ENCODE data around the gene NCK2. TPM values are rescaled to one million over a fixed set of nuclear protein-coding genes. Genes with fewer than 3 reads are reported as not detected.
A peak's percentile ranks its signal among the peaks of the same experiment; 100 is the strongest.

The NCK2 gene
- total RNA-seq, 1 experiment from 2014 or later, result 49.2 TPM

DNA sequence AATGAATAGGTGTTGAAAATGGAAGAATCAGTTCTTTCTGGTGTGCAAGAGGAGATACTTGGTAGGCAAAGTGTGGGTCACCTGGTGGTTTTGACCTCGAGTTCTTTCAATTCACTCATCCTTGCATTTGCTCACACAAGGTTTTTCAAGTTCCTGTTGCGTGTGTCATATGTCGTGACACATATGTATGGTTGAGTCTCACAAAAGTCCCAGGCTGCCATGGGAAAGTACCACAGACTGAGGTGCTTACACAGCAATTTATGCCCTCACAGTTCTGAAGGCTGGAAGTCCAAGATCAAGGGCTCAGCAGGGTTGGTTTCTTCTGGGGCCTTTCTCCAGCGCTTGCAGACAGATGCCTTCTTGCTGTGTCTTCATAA, 64.4 kb downstream of the NCK2 start:
- H4K20me1 ChIP-seq (ENCODE audit: control insufficient read depth, insufficient read depth, insufficient read length), result no peaks in the 10 kb centered on the region
- peak overlapping the region in 1 of 3 experiments; percentile 32; a peak in 1 of 7 replicates for H3K27ac Mint-ChIP-seq
- H2BK15ac ChIP-seq (ENCODE audit: low read depth, low read length), result no peak overlapping the region

More for the DNA sequence above, 64.4 kb downstream of the NCK2 start:
- Mint-ChIP-seq H3K4me1 (peaks cover 57 to 58% of the 10 kb centered on the region in 2 experiments), H3K27me3 (ENCODE audit: low read depth) (no peaks in the 10 kb centered on the region), H3K36me3 (ENCODE audit: insufficient read depth in 1 of 3, low read depth in 3 of 3) (no peaks in the 10 kb centered on the region; a peak in 2 of 7 replicates), H3K9me3 (no peaks in the 10 kb centered on the region; a peak in 1 of 5 replicates), H3K4me3 (no peak overlapping the region)
- H2BK120ac ChIP-seq (ENCODE audit: low read depth, low read length, poor library complexity, severe bottlenecking), result no peak overlapping the region
- no peak overlapping the region for H3K23ac ChIP-seq (ENCODE audit: insufficient read length, low read depth, low read length)
- H3K27me3 ChIP-seq (ENCODE audit: insufficient read depth, low read length), result no peaks in the 10 kb centered on the region
- no peaks in the 10 kb centered on the region for H3K23me2 ChIP-seq (ENCODE audit: insufficient read length, low read depth, low read length, poor library complexity, severe bottlenecking)
- H2BK5ac ChIP-seq (ENCODE audit: insufficient read length, low read length), result no peak overlapping the region
- no peak overlapping the region for H3K9ac ChIP-seq (ENCODE audit: extremely low read depth, insufficient read length, low read length)
- H2AK5ac ChIP-seq (ENCODE audit: insufficient read length, low read length), result no peak overlapping the region
- H3K27ac ChIP-seq (ENCODE audit: insufficient read length, low read depth, low read length), result no peak overlapping the region
- no peak overlapping the region for H2BK12ac ChIP-seq (ENCODE audit: insufficient read length, low read depth, low read length)
- H3T11ph ChIP-seq (ENCODE audit: low read length), result no peak overlapping the region
- peaks cover 5% of the 10 kb centered on the region for H3K79me1 ChIP-seq (ENCODE audit: insufficient read depth, low read depth, low read length, poor library complexity, severe bottlenecking)
- DNase-seq, result no peak
- no CpG with 5 or more reads among the region's 4 CpGs for WGBS (ENCODE audit: extremely low coverage, insufficient read length, low lambda C conversion rate)
- H2BK20ac ChIP-seq (ENCODE audit: low read depth, low read length, poor library complexity, severe bottlenecking), result no peak overlapping the region
- peaks cover 8% of the 10 kb centered on the region; the same call in 1 of the 2 replicates for H3K4me1 ChIP-seq (ENCODE audit: insufficient read depth, low read length)
- H3K56ac ChIP-seq (ENCODE audit: insufficient read length, low read depth, low read length), result no peak overlapping the region
- no peak overlapping the region for H3K4me2 ChIP-seq (ENCODE audit: insufficient read depth, insufficient read length, low read length)
- peaks cover 8% of the 10 kb centered on the region for H3K79me2 ChIP-seq (ENCODE audit: insufficient read depth, low read length)
- H4K5ac ChIP-seq (ENCODE audit: insufficient read length, low read depth, low read length), result no peak overlapping the region
- H3K14ac ChIP-seq (ENCODE audit: insufficient read depth, low read length), result no peak overlapping the region
- H3K9me3 ChIP-seq (ENCODE audit: control insufficient read depth, low read depth, low read length), result no peaks in the 10 kb centered on the region
- H4K8ac ChIP-seq (replicated peaks; ENCODE audit: insufficient read length, low read depth, low read length), result no peak overlapping the region
- no peak overlapping the region for H3K18ac ChIP-seq (ENCODE audit: insufficient read length, low read depth, low read length)
- H2AFZ ChIP-seq (ENCODE audit: low read length), result no peak overlapping the region
- TF ChIP-seq, protein P1, sequence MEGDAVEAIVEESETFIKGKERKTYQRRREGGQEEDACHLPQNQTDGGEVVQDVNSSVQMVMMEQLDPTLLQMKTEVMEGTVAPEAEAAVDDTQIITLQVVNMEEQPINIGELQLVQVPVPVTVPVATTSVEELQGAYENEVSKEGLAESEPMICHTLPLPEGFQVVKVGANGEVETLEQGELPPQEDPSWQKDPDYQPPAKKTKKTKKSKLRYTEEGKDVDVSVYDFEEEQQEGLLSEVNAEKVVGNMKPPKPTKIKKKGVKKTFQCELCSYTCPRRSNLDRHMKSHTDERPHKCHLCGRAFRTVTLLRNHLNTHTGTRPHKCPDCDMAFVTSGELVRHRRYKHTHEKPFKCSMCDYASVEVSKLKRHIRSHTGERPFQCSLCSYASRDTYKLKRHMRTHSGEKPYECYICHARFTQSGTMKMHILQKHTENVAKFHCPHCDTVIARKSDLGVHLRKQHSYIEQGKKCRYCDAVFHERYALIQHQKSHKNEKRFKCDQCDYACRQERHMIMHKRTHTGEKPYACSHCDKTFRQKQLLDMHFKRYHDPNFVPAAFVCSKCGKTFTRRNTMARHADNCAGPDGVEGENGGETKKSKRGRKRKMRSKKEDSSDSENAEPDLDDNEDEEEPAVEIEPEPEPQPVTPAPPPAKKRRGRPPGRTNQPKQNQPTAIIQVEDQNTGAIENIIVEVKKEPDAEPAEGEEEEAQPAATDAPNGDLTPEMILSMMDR (conservative IDR thresholded peaks at IDR 0.05), result no peak
- H4K91ac ChIP-seq (ENCODE audit: insufficient read length, low read depth, low read length), result no peak overlapping the region
- no peak overlapping the region for H3K4ac ChIP-seq (ENCODE audit: low read depth, low read length)
